Stimulated activated effector memory CD8-positive, alpha-beta T cell treated with anti-CD3 and anti-CD28 coated beads, Interleukin-12 subunit alpha, Interleukin-12 subunit beta, amount 100 ng/mL, for 72 hours (primary cell): ENCODE measurements around the gene GTPBP4.

ENCODE experiments used
- ATAC-seq: fragments of 150-1000 bp; cut with Tn5 transposase; 2 replicates; pipeline ENCODE4 v1.10.0; 2021
- DNase-seq, 2 donors: peaks; one replicate each; pipeline ENCODE4 v3.0.0; 2021 to 2022; ENCODE audit warnings: low spot score in 2 of 2
- H3K27ac Mint-ChIP-seq: one replicate; pipeline ENCODE4 v1.8.0; 2022; ENCODE audit warnings: mild to moderate bottlenecking, mixed read lengths
- H3K36me3 Mint-ChIP-seq: one replicate; pipeline ENCODE4 v1.8.0; 2022; ENCODE audit warnings: mild to moderate bottlenecking, mixed read lengths
- H3K4me1 Mint-ChIP-seq: one replicate; pipeline ENCODE4 v1.8.0; 2022; ENCODE audit warnings: mixed read lengths
- H3K4me3 Mint-ChIP-seq: one replicate; pipeline ENCODE4 v1.8.0; 2022; ENCODE audit warnings: mild to moderate bottlenecking, mixed read lengths
- H3K9me3 Mint-ChIP-seq: one replicate; pipeline ENCODE4 v1.8.0; 2022; ENCODE audit warnings: mixed read lengths

GTPBP4 gene

DNA sequence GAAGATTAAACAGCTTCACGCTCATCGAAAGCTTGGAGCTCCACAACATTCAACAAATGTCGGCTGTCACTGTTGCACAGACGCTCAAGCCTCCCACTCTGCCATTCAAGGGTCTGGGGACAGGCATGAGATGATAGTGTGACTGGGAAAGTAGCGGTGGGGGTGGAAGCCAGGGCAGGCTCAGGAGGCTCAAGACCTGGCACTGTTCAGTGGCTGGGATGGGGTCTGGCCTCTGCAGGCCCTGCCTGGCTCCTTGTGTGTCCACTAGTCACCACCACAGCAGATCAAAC is 13.5 kb upstream of the GTPBP4 start:
- peaks cover 10% of the 10 kb centered on the region for H3K9me3 Mint-ChIP-seq
- H3K4me1 Mint-ChIP-seq = no peaks in the 10 kb centered on the region
- ATAC-seq (no peak), DNase-seq (no peak)
- no peak overlapping the region for H3K27ac Mint-ChIP-seq
- no peaks in the 10 kb centered on the region for H3K36me3 Mint-ChIP-seq
- no peak overlapping the region for H3K4me3 Mint-ChIP-seq

DNA sequence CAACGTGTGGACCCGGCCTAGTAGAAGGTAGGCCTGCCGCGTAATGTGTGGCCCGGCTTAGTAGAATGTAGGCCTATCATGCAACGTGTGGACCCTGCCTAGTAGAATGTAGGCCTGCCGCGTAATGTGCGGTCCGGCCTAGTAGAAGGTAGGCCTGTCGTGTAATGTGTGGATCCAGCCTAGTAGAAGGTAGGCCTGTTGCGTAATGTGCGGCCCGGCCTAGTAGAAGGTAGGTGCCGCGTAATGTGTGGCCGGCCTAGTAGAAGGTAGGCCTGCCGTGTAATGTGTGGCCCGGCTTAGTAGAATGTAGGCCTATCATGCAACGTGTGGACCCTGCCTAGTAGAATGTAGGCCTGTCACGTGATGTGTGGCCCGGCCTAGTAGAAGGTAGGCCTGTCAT is 11.9 kb upstream of the GTPBP4 start:
- Mint-ChIP-seq H3K36me3 (no peaks in the 10 kb centered on the region), H3K4me3 (no peak overlapping the region), H3K4me1 (no peaks in the 10 kb centered on the region), H3K27ac (no peak overlapping the region), H3K9me3 (peaks cover 14% of the 10 kb centered on the region)
- DNase-seq = no peak
- no peak for ATAC-seq

GRCh38 chr10:978826-979421 is 9.3 kb upstream of the GTPBP4 start:
- DNase-seq (no peak), ATAC-seq (no peak)
- H3K9me3 Mint-ChIP-seq = peaks cover 14% of the 10 kb centered on the region
- no peak overlapping the region for H3K4me3 Mint-ChIP-seq
- H3K27ac Mint-ChIP-seq = no peak overlapping the region
- H3K4me1 Mint-ChIP-seq = no peaks in the 10 kb centered on the region
- no peaks in the 10 kb centered on the region for H3K36me3 Mint-ChIP-seq

- no peak overlapping the region for H3K27ac Mint-ChIP-seq
- H3K4me3 Mint-ChIP-seq = no peak overlapping the region
- H3K4me1 Mint-ChIP-seq = no peaks in the 10 kb centered on the region
Observed at GRCh38 chr10:980468-981093, 7.7 kb upstream of the GTPBP4 start.

GRCh38 chr10:983401-983800 is 4.8 kb upstream of the GTPBP4 start:
- Mint-ChIP-seq H3K27ac (no peak overlapping the region), H3K9me3 (peaks cover 11% of the 10 kb centered on the region), H3K4me3 (no peak overlapping the region), H3K36me3 (peaks cover 5% of the 10 kb centered on the region), H3K4me1 (peaks cover 9% of the 10 kb centered on the region)
- DNase-seq (no peak), ATAC-seq (no peak)

More at GRCh38 chr10:980468-981093, 7.7 kb upstream of the GTPBP4 start:
- ATAC-seq (no peak), DNase-seq (no peak)
- H3K36me3 Mint-ChIP-seq = no peaks in the 10 kb centered on the region
- H3K9me3 Mint-ChIP-seq = peaks cover 14% of the 10 kb centered on the region

- Mint-ChIP-seq H3K4me3 (no peak overlapping the region), H3K9me3 (peaks cover 5% of the 10 kb centered on the region)
- no peak for DNase-seq
Observed at GRCh38 chr10:983971-984655, 4.1 kb upstream of the GTPBP4 start.

DNA sequence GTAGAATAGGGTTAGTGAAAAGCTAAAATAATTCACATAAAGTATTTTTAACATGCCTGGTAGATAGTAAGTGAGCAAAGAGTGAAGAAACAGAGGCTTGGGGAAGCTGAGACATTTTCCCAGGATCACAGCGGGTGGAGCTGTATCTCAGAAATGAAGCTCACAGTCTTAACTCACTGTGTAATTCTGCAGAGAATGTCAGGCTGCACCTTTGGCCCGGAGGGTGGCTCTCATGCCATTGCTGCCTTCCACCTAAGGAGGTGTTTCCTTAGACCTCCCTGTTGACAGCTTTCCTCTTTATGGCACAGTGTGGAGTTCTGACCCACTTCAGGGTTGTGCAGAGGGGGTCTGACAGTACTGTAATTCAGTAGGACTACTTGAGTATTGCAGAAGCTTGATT is 2.9 kb upstream of the GTPBP4 start:
- peaks cover 4% of the 10 kb centered on the region for H3K9me3 Mint-ChIP-seq
- no peak overlapping the region for H3K4me3 Mint-ChIP-seq
- DNase-seq = no peak
- ATAC-seq = no peak
- H3K4me1 Mint-ChIP-seq = peaks cover 23% of the 10 kb centered on the region
- H3K27ac Mint-ChIP-seq = no peak overlapping the region
- peaks cover 24% of the 10 kb centered on the region for H3K36me3 Mint-ChIP-seq

More at GRCh38 chr10:983971-984655, 4.1 kb upstream of the GTPBP4 start:
- Mint-ChIP-seq H3K4me1 (peaks cover 10% of the 10 kb centered on the region), H3K36me3 (peaks cover 12% of the 10 kb centered on the region), H3K27ac (no peak overlapping the region)
- ATAC-seq = no peak

GRCh38 chr10:986137-986825 is 2.0 kb upstream of the GTPBP4 start:
- no peaks in the 10 kb centered on the region for H3K9me3 Mint-ChIP-seq
- peaks cover 31% of the 10 kb centered on the region for H3K4me1 Mint-ChIP-seq
- H3K4me3 Mint-ChIP-seq = peak overlapping the region; percentile 94
- H3K27ac Mint-ChIP-seq = no peak overlapping the region
- DNase-seq (no peak), ATAC-seq (no peak)
- H3K36me3 Mint-ChIP-seq = peaks cover 33% of the 10 kb centered on the region

- peak overlapping the region; percentile 95 for H3K27ac Mint-ChIP-seq
- peaks cover 41% of the 10 kb centered on the region for H3K36me3 Mint-ChIP-seq
- H3K4me3 Mint-ChIP-seq = peak overlapping the region; percentile 94
- ATAC-seq (no peak), DNase-seq (no peak)
- no peaks in the 10 kb centered on the region for H3K9me3 Mint-ChIP-seq
- peaks cover 31% of the 10 kb centered on the region for H3K4me1 Mint-ChIP-seq
Observed at GRCh38 chr10:986881-987619, 1.2 kb upstream of the GTPBP4 start.

- Mint-ChIP-seq H3K27ac (peak overlapping the region; percentile 95), H3K36me3 (peaks cover 46% of the 10 kb centered on the region), H3K4me3 (peak overlapping the region; percentile 94), H3K9me3 (no peaks in the 10 kb centered on the region), H3K4me1 (peaks cover 31% of the 10 kb centered on the region)
- no peak for DNase-seq
- peak; percentile 0 for ATAC-seq
Observed at GRCh38 chr10:987620-987869, 689 bp upstream of the GTPBP4 start.

DNA sequence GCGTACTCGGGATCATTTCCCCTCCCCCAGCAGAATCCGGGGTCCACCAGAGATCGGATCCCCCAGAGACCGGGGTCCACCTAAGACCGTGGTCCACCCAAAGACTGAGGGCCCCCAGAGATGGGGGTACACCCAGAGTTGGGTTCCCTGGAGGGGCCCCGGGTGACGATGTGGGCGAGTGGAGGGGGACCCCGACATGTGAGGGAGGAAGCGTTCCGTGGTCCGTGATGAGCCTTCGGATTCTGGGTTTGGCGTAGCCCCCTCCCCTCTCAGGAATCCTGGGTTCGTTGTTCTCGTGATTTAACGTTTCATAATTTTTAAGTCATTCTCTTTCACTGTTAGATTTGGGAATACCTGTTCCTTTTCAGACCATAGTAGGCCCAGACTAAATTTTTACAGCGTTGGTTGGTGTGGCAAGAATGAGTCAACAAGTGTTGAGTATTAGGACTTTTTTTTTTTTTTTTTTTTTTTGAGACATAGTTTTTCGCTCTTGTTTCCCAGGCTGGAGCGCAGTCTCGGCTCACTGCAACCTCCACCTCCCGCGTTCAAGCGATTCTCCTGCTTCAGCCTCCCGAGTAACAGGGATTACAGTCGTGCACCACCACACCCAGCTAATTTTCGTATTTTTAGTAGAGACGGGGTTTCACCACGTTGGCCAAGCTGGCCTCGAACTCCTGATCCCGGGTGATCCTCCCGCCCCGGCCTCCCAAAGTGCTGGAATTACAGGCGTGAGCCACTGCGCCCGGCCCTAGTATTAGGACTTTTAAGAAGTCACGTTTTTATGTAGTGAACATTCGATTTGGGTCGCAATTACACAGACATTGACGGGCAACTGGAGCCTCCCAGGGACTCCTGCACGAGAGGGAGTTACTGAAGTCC is 672 bp downstream of the GTPBP4 start:
- Mint-ChIP-seq H3K36me3 (peaks cover 60% of the 10 kb centered on the region), H3K4me1 (peaks cover 31% of the 10 kb centered on the region), H3K27ac (peak overlapping the region; percentile 95), H3K4me3 (peak overlapping the region; percentile 94), H3K9me3 (no peaks in the 10 kb centered on the region)
- ATAC-seq (peak; percentile 38), DNase-seq (no peak)

GRCh38 chr10:990808-991207 is 2.6 kb downstream of the GTPBP4 start:
- peak overlapping the region; percentile 95 for H3K27ac Mint-ChIP-seq
- H3K36me3 Mint-ChIP-seq = peaks cover 79% of the 10 kb centered on the region
- peak overlapping the region; percentile 94 for H3K4me3 Mint-ChIP-seq
- no peak for ATAC-seq
- H3K9me3 Mint-ChIP-seq = no peaks in the 10 kb centered on the region
- peaks cover 42% of the 10 kb centered on the region for H3K4me1 Mint-ChIP-seq
- no peak for DNase-seq

DNA sequence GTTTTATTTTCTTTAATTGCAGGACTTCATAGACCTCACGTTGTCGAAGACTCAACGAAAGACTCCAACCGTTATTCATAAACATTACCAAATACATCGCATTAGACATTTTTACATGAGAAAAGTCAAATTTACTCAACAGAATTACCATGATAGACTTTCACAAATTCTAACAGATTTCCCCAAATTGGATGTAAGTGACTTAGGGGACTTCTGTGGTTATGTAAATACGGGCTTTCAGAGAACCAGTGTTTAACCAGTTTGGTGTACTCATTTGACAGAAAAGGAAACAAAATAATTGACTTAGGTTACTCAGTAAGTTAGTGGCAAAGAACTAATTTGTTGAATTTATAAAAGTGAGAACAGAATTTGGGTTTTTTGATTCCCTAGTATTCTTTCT is 4.2 kb downstream of the GTPBP4 start:
- Mint-ChIP-seq H3K4me1 (peaks cover 33% of the 10 kb centered on the region), H3K36me3 (peaks cover 95% of the 10 kb centered on the region)

GRCh38 chr10:992871-993270 is 4.6 kb downstream of the GTPBP4 start:
- ATAC-seq = no peak

More for the DNA sequence above, 4.2 kb downstream of the GTPBP4 start:
- ATAC-seq (no peak), DNase-seq (no peak)
- H3K27ac Mint-ChIP-seq = no peak overlapping the region
- H3K4me3 Mint-ChIP-seq = no peak overlapping the region
- H3K9me3 Mint-ChIP-seq = no peaks in the 10 kb centered on the region

More at GRCh38 chr10:992871-993270, 4.6 kb downstream of the GTPBP4 start:
- peaks cover 99% of the 10 kb centered on the region for H3K36me3 Mint-ChIP-seq
- H3K4me3 Mint-ChIP-seq = no peak overlapping the region
- no peak for DNase-seq
- no peak overlapping the region for H3K27ac Mint-ChIP-seq
- H3K4me1 Mint-ChIP-seq = peaks cover 33% of the 10 kb centered on the region
- no peaks in the 10 kb centered on the region for H3K9me3 Mint-ChIP-seq
